ENCODE data around the gene CROCC2.

The CROCC2 gene

DNA sequence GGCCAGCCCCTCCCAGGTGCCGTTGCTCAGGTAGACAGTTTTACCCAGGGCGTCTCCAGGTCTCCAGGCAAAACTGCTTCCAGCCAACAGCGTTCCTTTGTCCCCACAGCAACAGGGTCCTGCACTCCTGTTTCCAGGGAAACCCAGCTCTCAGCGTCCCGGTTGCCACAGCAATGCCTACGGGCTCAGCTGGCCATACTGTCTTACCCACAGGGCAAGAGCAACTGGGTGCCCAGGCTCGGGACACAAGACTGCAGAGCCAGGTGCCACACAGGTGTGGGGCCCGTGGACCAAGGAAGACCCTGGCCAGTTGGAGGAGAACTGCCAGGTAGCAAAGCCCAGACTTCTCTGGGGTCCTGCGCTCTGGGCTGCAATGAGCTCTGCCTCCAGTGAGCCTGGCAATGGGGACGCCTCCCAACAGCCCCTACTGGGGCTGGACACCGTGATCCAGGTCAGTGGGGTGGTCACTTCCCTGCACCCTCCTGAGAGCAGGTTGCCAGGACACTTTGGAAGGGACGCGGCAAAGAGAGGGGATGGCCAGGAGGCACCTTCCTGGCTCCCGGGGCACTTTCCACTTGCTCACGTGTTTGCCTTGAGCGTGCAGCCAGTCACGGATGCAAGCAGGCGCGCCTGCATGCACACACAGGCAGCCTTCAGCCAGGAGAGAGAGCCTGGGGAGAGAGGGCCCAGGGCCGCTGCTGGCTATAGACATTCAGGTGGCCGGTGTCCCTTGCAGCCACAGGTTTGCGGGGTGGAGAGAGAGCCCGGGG lies at the start of gene CROCC2:
CROCC2 (plus strand) TSS at position 196 of the 770 bp plus-strand sequence; CDS start at position 374, 178 bp downstream.
- DNase-seq: no peak

GRCh38 chr2:240857039-240858008 lies 48.8 kb upstream of the CROCC2 start:
- DNase-seq: no peak

DNA sequence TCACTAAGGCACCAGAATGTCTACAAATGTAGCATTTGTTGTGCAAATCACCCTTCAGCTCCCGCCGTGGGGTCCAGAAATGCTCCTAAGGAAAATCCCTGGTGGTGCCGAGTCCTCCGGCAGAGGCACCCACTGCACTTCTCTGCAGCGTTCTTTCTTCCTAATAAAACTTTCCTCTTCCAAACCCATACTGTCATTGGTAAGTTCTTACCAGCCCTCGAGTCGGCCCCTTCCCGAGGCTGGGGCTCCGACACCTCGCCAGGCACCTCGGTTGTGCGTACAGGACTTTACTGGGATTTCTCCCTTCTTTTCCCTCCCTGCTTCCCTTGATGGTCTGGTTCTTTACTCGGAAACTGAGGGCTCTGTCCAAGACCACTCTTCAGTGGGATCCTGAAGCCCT lies 47.8 kb upstream of the CROCC2 start:
- no peak for DNase-seq

- no peak for DNase-seq
Measured at GRCh38 chr2:240858871-240859270, 47.3 kb upstream of the CROCC2 start.

DNA sequence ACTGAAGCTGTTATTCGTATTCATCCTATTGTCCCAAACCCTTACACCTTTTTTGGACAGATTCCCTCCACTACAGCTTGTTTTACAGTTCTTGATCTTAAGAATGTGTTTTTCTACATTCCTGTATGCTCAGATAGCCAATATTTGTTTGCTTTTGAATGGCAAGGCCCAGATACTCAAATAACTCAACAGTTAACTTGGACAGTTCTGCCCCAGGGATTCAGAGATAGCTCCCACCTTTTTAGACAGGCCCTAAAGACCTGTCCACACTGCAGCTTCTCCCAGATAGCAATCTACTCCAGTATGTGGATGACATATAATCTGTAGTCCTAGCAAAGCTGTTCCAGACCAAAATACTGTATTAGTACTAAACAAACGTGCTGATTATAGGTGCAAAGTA lies 44.6 kb upstream of the CROCC2 start:
- no peak for DNase-seq

DNA sequence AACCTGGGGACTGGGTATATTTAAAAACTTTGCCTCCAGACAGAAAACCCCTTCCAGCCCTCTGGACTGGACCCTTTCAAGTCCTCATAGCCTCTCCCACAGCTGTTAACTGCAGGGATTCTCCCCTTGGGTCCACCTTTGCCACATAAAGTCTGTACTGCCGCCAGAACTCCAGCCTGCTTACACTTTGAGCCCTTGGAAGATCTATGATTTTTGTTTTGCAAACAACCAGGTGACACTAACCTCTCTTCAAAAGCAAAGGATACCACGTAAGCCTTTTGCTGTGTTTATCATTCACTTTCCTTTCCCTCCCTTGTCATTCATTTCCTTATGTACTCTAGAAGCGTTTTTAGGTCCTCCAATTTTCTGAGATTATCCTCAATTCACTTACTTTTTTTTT lies 41.7 kb upstream of the CROCC2 start:
- DNase-seq: no peak

DNA sequence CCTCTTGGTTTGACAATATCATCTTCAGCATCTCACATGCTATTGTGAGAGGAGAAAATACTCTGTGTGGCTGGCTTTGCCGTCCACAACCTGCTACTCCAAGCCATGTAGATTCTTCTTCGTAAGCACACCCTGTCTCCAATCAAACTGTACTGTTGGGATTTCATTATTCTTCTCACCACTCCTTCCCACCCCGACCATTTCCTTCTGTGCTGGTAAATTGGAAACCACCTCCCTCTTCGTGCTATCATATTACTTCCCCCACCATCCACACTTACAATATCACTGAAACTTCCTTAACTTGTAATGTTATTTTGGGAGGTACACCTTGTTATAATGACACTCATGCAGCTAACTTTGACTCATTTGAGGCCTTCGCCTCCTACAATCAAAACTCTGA lies 40.7 kb upstream of the CROCC2 start:
- DNase-seq: no peak

GRCh38 chr2:240868286-240869108 lies 37.6 kb upstream of the CROCC2 start, which contains the start of gene AGXT:
AGXT (plus strand) TSS chr2:240868824; CDS start chr2:240868866, 42 bp downstream.
- no peak for DNase-seq

GRCh38 chr2:240869109-240869955 lies 36.8 kb upstream of the CROCC2 start:
- no peak for DNase-seq

DNA sequence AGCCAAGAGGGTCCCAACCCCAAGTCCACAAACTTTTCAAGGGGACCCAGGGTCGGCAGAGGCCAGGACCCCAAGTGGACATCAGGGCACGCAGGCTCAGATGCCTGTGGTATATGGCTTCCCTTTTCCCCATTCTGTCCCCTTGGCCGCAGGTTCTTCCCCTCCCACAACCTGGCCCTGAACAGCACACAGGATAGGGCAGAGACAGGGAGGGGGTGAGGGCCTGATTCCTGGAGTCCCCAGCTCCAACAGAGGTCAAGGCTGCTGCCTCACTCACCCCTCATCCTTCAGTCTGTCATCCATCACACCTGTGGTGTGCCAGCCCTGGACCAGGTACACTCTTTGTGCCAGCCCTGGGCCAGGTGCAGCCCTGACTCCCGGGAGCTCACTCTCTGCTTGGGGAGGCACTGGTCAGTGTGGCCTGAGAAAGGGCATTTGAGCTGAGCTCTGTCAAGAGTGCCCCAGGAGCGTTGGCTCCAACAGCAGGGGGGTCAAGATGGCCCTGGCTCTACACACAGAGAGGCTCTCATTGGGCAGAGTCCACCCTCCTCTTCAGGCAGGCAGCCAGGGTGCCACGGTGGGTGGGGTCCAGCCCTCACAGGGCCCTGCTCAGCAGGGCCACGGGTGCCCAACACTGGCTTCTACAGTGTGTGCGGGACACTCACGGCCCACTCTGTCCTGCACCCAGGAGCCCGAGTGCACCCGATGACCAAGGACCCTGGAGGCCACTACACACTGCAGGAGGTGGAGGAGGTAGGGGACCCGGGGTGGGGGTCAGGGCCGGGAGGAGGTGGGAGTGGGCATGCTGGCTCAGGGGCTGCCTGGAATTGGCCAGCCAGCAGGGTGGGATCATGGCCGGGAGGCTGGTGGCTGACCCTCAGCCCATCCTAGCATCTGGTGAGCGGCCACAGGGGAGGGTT lies 35.9 kb upstream of the CROCC2 start:
- no peak for DNase-seq

DNA sequence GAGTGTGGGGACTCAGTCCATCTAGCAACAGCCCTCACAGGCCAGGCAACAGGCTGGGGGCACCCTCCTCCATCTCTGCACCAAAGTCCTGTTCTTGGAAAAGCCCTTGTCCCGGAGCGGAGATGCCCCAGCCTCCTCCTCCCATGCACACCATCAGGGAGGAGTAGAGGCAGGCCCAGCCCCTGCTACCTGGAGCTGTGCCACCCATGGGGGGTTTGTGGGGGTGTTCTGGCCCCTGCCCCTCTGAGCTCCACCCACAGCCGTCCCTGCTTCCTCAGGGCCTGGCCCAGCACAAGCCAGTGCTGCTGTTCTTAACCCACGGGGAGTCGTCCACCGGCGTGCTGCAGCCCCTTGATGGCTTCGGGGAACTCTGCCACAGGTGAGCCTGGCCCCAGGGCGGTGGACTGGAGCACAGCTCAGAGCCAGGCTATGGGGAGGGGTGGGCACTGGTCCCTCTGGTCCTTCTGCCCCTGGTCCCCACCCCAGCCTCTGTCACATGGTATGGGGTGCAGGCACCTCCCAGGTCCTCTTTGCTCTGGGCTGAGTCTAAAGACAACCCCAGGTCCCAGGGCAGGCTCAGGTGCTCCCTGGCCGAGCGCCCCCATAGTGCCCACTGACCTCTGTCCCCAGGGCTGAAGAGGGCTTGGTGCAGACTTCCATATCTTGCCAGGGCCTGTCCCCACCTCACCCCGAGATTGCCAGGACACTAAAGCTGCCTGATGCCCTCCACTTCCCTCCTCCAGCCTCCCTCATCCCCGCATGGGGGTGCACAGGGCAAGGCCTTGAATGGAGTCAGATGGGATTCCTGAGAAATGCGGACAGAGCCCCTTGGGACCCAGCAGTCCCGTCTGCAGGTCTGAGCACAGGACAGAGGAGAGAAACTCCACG lies 34.8 kb upstream of the CROCC2 start:
- no peak for DNase-seq

DNA sequence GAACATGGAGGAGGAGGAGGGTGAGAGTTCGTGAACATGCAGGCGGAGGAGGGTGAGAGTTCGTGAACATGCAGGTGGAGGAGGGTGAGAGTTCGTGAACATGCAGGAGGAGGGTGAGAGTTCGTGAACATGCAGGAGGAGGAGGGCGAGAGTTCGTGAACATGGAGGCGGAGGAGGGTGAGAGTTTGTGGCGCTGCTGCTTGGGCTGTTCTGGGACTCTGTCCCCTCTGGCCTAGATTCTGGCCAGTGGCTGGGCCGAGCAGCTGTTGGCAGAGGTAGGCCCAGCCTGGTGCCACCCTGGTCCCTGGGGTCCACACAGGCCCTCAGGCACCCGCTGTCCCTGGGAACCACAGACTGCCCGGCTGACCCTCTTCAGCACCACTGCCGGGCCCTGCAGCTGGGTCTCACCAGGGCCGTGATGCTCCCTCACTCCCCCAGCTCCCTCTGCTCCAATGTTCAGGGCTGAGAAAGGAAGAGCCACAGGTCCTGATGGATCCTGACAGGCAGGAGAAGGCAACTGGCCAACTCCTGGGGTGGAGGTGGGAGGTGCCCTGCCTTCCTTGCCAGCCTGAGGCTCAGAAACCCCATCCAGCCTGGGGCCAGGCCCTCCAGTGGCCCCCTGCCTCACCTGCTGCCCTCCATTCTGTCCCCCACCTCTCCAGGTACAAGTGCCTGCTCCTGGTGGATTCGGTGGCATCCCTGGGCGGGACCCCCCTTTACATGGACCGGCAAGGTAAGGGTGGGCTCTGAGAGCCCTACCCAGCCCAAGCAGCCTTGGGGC lies 33.6 kb upstream of the CROCC2 start:
- DNase-seq: no peak

DNA sequence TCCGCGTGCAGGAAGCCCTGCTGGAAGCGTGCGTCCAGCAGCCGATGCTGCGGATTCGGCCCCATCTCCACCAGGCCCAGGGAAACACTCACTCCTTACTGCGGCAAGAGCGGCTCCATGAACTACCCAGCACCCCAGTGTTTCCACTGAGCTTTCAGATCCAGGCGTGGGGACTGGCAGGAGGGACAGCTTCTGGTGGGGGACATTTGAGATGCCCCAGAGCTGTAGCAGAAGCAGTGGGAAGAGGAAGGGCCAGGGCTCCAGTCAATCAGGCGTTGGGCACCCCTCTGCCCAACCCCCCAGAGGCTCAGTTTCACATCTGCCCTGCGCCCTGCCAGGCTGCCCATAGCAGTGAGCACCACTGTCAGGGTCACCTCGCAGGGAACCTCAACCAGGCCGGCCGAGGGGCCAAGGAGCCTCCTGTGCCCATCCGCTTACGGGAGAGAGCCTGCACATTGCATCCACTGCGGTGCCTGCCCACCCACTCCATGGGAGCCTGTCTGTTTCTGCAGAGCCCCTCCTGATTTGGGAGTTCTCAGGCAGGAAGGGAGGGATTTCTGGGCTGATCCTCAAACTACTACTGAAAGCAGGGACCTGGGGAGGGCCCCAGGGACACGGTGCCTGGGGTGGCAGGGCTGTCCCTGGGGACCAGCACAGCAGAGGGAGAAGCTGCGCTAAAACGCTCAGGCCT lies 32.9 kb upstream of the CROCC2 start:
- DNase-seq: no peak

DNA sequence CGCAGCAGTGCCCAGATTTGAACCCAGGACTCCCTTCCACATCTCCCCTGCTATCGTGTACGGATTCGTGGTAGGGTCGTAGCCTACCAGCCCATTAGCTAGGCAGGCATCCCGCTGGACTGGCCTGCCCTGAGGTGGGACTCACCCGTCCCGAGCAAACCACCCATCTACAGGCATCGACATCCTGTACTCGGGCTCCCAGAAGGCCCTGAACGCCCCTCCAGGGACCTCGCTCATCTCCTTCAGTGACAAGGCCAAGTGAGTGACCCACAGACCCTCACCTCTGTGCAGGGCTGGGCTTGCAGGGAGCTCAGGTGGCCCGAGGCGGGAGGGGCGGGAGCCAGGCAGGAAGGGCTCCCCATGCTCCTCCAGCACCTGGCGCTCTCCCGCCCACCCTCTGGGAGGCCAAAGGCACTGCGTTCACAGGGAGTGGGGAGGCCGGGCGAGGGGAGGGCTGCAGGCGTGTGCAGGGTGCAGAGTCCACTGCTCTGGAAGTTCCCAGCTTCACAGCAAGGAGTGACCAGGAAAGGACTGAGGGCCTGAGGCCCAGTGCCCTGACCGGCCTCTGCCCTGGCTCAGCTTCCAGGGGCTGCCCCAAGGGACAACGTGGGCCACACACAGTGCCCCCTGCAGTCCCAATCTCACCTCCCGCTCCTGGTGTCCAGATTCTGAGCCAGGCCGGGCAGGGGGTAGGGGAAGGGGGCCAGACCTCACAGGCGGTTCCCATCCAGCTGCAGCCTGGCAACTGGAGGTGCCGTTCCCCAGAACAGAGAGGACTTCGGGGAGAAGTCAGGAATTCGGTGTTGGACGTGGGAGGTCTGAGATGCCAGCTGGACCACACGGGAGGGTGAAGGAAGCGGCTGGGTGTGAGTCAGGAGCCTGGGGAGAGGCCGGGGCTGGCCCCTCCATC lies 32.1 kb upstream of the CROCC2 start:
- DNase-seq: no peak

DNA sequence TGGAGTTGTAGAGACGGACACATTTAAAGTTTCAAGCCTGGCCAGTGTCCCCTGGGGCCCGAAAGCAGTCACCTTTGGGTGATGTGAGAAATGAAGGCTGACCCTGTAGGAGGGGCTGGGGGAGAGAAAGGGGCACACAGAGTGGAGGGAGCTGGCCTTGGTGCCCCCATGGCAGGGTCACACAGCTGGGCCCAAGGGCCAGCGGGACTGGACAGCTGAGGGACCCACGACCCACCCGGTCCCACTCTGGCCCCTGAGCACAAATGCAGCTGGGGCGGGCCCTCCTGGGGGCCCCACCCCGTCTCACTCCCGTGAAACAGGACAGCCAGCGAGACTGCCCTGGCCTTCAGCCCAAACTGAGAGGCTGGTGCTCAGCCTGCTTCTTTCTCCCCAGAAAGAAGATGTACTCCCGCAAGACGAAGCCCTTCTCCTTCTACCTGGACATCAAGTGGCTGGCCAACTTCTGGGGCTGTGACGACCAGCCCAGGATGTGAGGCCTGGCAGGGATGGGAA lies 31.4 kb upstream of the CROCC2 start:
- DNase-seq: no peak

DNA sequence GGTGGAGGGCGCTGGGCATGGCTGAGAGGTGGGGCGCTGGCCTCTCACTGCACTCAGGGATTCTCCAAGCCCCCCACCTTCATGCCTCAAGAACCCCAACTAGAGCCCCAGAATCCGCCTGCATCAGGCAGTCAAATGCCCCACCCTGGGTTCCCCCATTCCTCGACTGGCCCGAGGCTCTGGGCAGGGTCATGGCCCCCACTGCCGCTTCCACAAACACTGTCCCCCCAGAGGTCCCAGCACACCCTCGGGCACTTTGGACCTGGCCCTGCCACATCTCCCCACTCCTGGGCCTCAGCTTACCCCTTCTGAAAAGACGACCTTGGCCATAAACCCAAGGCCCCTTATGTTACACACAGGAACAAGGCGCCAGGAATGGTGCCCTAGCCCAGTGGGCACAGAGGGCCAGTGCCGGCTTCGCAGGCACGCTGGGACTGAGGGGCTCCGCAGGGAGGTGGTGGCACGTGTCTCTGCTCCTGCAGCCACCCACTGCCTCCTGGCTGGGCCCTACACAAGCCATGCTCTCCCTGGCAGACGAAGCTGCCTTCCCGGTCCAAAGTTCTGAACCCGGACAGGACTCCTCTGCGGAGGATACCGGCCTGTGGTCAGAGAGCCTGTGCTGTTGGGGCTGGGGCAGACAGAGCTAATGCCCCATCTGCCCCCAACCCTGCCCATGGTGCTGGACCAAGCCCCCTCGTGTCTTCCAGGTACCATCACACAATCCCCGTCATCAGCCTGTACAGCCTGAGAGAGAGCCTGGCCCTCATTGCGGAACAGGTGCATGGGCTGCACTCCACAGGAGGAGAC lies 30.7 kb upstream of the CROCC2 start:
- DNase-seq: no peak

Data from islet precursor cell (in vitro differentiated cells).